ENCODE results near the gene TOMM20. TPM values are rescaled to one million over a fixed set of nuclear protein-coding genes. Genes with fewer than 3 reads are reported as not detected.

The TOMM20 gene
- total and polyA plus RNA-seq, 2 donors (not counting 1 experiment from before 2014, with no cell fraction given): 25.0 to 77.3 TPM

GRCh38 chr1:235076504-235077162 is 52.0 kb downstream of the TOMM20 start:
- TF ChIP-seq CTCF (IDR thresholded peaks at IDR 0.05) (no peak), EZH2 (IDR thresholded peaks at IDR 0.05; ENCODE audit: borderline replicate concordance, insufficient read depth, low read depth, low read length, poor library complexity, severe bottlenecking) (no peak)
- no peak overlapping the region for H3K9ac ChIP-seq (ENCODE audit: low read length)
- Mint-ChIP-seq H3K9me3 (ENCODE audit: insufficient read depth) (no peaks in the 10 kb centered on the region), H3K4me3 (no peak overlapping the region), H3K27me3 (no peaks in the 10 kb centered on the region), H3K27ac (peak overlapping the region; percentile 12), H3K4me1 (peaks cover 33% of the 10 kb centered on the region)
- ChIA-PET CTCF (interaction anchor here (1.1 to 1.8 kb wide), 3 partner anchors 13 to 577 kb away, joined by 3 to 5 read pairs (median 3); no protein-coding TSS in a partner anchor), POLR2A (no interaction called here)
- H3K4me2 ChIP-seq (replicated peaks; ENCODE audit: low read depth, low read length, poor library complexity, severe bottlenecking): no peak overlapping the region
- H4K20me1 ChIP-seq (ENCODE audit: control insufficient read depth, insufficient read depth, low read length, poor library complexity, severe bottlenecking): no peaks in the 10 kb centered on the region
- H3K27me3 ChIP-seq (replicated peaks in 1 of 4; ENCODE audit: control extremely low read depth in 1 of 4, control insufficient read depth in 3 of 4, insufficient read depth in 4 of 4, low read length in 3 of 4): no peaks in the 10 kb centered on the region
- no peak overlapping the region for H2AFZ ChIP-seq (ENCODE audit: insufficient read depth, low read depth, low read length, poor library complexity, severe bottlenecking)
- ATAC-seq (ENCODE audit: low read depth) (no peak), DNase-seq (no peak)
- intact Hi-C loops (cut with micrococcal nuclease): loop anchor here (5.0 kb wide), 1 partner anchor 114 kb away; no protein-coding TSS in a partner anchor
- H3K9me3 ChIP-seq (ENCODE audit: control extremely low read depth in 1 of 3, control insufficient read depth in 2 of 3, insufficient read depth in 1 of 3, low read length in 2 of 3): no peaks in the 10 kb centered on the region
- H3K4me3 ChIP-seq (ENCODE audit: control extremely low read depth in 1 of 5, extremely low read depth in 1 of 5, insufficient read depth in 1 of 5, low read depth in 2 of 5, low read length in 4 of 5): no peak overlapping the region
- H3K4me1 ChIP-seq (ENCODE audit: control insufficient read depth in 2 of 2, insufficient read depth in 2 of 2, low read length in 2 of 2): peaks cover 17 to 31% of the 10 kb centered on the region in 2 donors
- no peaks in the 10 kb centered on the region for H3K36me3 ChIP-seq (replicated peaks in 1 of 2; ENCODE audit: control extremely low read depth in 1 of 2, control insufficient read depth in 1 of 2, extremely low read depth in 1 of 2, insufficient read depth in 2 of 2, low read length in 1 of 2)
- H3K27ac ChIP-seq (ENCODE audit: low read length in 2 of 2): no peak overlapping the region
- 98% methylated on average over 11 of the region's 16 CpGs for WGBS (ENCODE audit: insufficient coverage)
- H3K79me2 ChIP-seq (ENCODE audit: control insufficient read depth, insufficient read depth, low read length): no peaks in the 10 kb centered on the region

- 94% methylated on average over 6 of the region's 8 CpGs for WGBS (ENCODE audit: insufficient coverage)
- Histone ChIP-seq H3K9me3 (ENCODE audit: control extremely low read depth in 1 of 3, control insufficient read depth in 2 of 3, insufficient read depth in 1 of 3, low read length in 2 of 3) (no peaks in the 10 kb centered on the region), H3K4me1 (ENCODE audit: control insufficient read depth in 2 of 2, insufficient read depth in 2 of 2, low read length in 2 of 2) (peaks cover 17 to 31% of the 10 kb centered on the region in 2 donors), H3K27ac (ENCODE audit: low read length in 2 of 2) (no peak overlapping the region), H2AFZ (ENCODE audit: insufficient read depth, low read depth, low read length, poor library complexity, severe bottlenecking) (peak overlapping the region; percentile 74), H3K9ac (ENCODE audit: low read length) (peak overlapping the region; percentile 48), H3K79me2 (ENCODE audit: control insufficient read depth, insufficient read depth, low read length) (no peaks in the 10 kb centered on the region), H4K20me1 (ENCODE audit: control insufficient read depth, insufficient read depth, low read length, poor library complexity, severe bottlenecking) (no peaks in the 10 kb centered on the region), H3K36me3 (replicated peaks in 1 of 2; ENCODE audit: control extremely low read depth in 1 of 2, control insufficient read depth in 1 of 2, extremely low read depth in 1 of 2, insufficient read depth in 2 of 2, low read length in 1 of 2) (no peaks in the 10 kb centered on the region), H3K27me3 (replicated peaks in 1 of 4; ENCODE audit: control extremely low read depth in 1 of 4, control insufficient read depth in 3 of 4, insufficient read depth in 4 of 4, low read length in 3 of 4) (no peaks in the 10 kb centered on the region), H3K4me2 (replicated peaks; ENCODE audit: low read depth, low read length, poor library complexity, severe bottlenecking) (peak overlapping the region; percentile 65), H3K4me3 (ENCODE audit: control extremely low read depth in 1 of 5, extremely low read depth in 1 of 5, insufficient read depth in 1 of 5, low read depth in 2 of 5, low read length in 4 of 5) (peak overlapping the region in 1 of 5 experiments; percentile 42)
- H3K27me3 Mint-ChIP-seq: no peaks in the 10 kb centered on the region
- ChIA-PET CTCF (interaction anchor here (1.0 to 1.8 kb wide), 4 partner anchors 8 to 478 kb away, joined by 3 to 5 read pairs (median 4); no protein-coding TSS in a partner anchor), POLR2A (interaction anchor here (1.5 kb wide), 1 partner anchor 476 kb away, joined by 3 read pairs; no protein-coding TSS in a partner anchor)
- H3K27ac Mint-ChIP-seq: peak overlapping the region; percentile 98
- DNase-seq (no peak), ATAC-seq (ENCODE audit: low read depth) (no peak)
- intact Hi-C loops (cut with micrococcal nuclease): loop anchor here (2.0 to 5.0 kb wide), 4 partner anchors 27 to 465 kb away; partner anchors contain the start of gene IRF2BP2
- H3K4me3 Mint-ChIP-seq: peak overlapping the region; percentile 81
- H3K4me1 Mint-ChIP-seq: peaks cover 33% of the 10 kb centered on the region
- H3K9me3 Mint-ChIP-seq (ENCODE audit: insufficient read depth): no peaks in the 10 kb centered on the region
- TF ChIP-seq EZH2 (IDR thresholded peaks at IDR 0.05; ENCODE audit: borderline replicate concordance, insufficient read depth, low read depth, low read length, poor library complexity, severe bottlenecking): no peak
- no peak for TF ChIP-seq CTCF (IDR thresholded peaks at IDR 0.05)
These were observed 52.8 kb downstream of the TOMM20 start for GRCh38 chr1:235075777-235076308.

Measured in B cell (primary cell).